Lower lobe of right lung (tissue), 2 donors: Measurements from ENCODE around the gene MEGF11. TPM values are rescaled to one million over a fixed set of nuclear protein-coding genes. Genes with fewer than 3 reads are reported as not detected.

Source experiments
- ATAC-seq, 2 donors: fragments of 200-7000 bp; cut with Tn5 transposase; one replicate each; pipeline ENCODE4 v1.9.1; 2020 to 2022; ENCODE audit warnings: mild to moderate bottlenecking in 2 of 2, moderate library complexity in 2 of 2
- DNase-seq: peaks from one replicate; pipeline ENCODE4 v3.0.0-alpha.2; 2020
- H3K27ac ChIP-seq: fragments of 200-600 bp; one replicate; pipeline ENCODE4 v1.8.0; 2022
- H3K27me3 ChIP-seq: fragments of 200-600 bp; one replicate; pipeline ENCODE4 v1.8.0; 2022; ENCODE audit warnings: low read depth
- H3K36me3 ChIP-seq: fragments of 200-600 bp; one replicate; pipeline ENCODE4 v1.8.0; 2022; ENCODE audit warnings: mild to moderate bottlenecking
- H3K4me1 ChIP-seq: fragments of 200-600 bp; one replicate; pipeline ENCODE4 v1.8.0; 2022
- H3K4me3 ChIP-seq: fragments of 200-600 bp; one replicate; pipeline ENCODE4 v1.8.0; 2022; ENCODE audit warnings: mild to moderate bottlenecking
- H3K9me3 ChIP-seq: fragments of 200-600 bp; one replicate; pipeline ENCODE4 v1.8.0; 2022
- intact Hi-C: fragments of 100-400 bp; cut with DNase I; formaldehyde crosslinking; loops from one replicate; pipeline ENCODE4 v1.11.0; 2022
- total RNA-seq: library from RNA; stranded (reverse); fragmentation: NEBNext Ultra II Directional; extraction: Animal tissue kit (Norgen Biotek cat#: 25700); gene quantifications from one replicate; pipeline ENCODE4 v1.2.1, GENCODE V29; 2021
- TF ChIP-seq, protein P1 (sequence below): fragments of 200-600 bp; IDR thresholded peaks from one replicate; pipeline ENCODE4 v1.8.0; 2022; ENCODE audit warnings: antibody characterized with exemption, mild to moderate bottlenecking
- donor health status: DM: no; HTN: yes; CAD: no; lungs with severe emphysema.

The MEGF11 gene
- total RNA-seq, 1 donor from 2014 or later: not detected

DNA sequence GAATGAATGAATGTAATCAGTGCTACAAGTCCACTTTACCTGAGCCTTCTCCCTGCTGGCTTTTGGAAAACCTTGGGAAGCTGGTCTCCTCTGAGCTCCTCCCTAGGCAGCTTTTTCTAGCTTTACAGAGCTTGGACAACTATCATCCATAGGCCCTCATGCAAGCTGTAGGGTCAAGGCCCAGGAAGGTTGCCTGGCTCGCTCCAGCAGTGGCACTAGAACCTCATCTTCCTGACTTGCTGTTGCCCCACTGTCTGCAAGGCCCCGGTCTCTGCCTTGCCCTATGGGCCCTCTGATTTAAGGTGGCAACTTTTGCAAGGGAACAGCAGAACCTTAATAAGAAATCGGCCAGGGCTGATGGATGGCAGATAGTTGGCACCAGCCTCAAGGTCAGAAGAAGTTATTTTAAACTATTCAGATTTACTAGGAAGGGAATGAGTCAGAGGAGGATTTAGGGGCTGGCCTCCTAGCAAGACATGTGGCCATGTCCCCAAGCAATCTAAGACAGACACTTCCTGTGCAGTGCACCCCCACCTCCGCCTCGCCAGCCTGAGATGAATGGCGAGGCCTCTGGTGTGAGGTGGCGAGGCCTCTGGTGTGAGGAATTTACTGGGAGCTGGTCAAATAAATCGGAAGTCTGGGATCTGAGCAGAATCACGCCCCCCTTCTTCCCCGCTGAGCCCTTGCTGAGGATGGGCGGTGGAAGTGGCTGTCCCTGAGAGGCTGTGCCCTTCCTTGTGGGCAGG, 180.8 kb downstream of the MEGF11 start:
- no peaks in the 10 kb centered on the region for H3K9me3 ChIP-seq
- ATAC-seq (no peak), DNase-seq (no peak)
- intact Hi-C loops: no loop called here
- peaks cover 7% of the 10 kb centered on the region for H3K27me3 ChIP-seq
- no peaks in the 10 kb centered on the region for H3K36me3 ChIP-seq
- H3K4me1 ChIP-seq: no peaks in the 10 kb centered on the region
- H3K27ac ChIP-seq: no peak overlapping the region
- TF ChIP-seq, protein P1, sequence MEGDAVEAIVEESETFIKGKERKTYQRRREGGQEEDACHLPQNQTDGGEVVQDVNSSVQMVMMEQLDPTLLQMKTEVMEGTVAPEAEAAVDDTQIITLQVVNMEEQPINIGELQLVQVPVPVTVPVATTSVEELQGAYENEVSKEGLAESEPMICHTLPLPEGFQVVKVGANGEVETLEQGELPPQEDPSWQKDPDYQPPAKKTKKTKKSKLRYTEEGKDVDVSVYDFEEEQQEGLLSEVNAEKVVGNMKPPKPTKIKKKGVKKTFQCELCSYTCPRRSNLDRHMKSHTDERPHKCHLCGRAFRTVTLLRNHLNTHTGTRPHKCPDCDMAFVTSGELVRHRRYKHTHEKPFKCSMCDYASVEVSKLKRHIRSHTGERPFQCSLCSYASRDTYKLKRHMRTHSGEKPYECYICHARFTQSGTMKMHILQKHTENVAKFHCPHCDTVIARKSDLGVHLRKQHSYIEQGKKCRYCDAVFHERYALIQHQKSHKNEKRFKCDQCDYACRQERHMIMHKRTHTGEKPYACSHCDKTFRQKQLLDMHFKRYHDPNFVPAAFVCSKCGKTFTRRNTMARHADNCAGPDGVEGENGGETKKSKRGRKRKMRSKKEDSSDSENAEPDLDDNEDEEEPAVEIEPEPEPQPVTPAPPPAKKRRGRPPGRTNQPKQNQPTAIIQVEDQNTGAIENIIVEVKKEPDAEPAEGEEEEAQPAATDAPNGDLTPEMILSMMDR: no peak
- no peak overlapping the region for H3K4me3 ChIP-seq

DNA sequence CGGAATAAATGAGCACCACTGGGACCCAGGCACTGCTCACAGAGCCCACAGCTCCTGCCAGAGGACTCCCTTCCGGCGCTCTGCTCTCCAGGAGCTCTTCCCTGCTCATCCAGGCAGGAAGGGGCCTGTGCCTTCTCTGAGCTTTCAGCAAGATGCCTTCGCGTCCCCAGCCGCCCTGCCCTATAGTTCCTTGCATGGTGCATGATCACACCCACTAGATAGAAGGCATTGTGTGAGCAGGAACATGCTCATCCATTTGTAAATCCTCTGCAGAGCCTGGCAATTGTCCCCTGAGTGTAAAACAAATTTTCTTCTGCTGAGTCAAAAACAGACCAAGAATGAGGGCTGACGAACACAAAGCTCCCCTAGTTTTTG, 181.6 kb downstream of the MEGF11 start:
- no peaks in the 10 kb centered on the region for H3K4me1 ChIP-seq
- no peaks in the 10 kb centered on the region for H3K9me3 ChIP-seq
- no peaks in the 10 kb centered on the region for H3K27me3 ChIP-seq
- DNase-seq (no peak), ATAC-seq (no peak)
- TF ChIP-seq, protein P1: no peak
- no peaks in the 10 kb centered on the region for H3K36me3 ChIP-seq
- no peak overlapping the region for H3K27ac ChIP-seq
- intact Hi-C loops: no loop called here
- H3K4me3 ChIP-seq: no peak overlapping the region

DNA sequence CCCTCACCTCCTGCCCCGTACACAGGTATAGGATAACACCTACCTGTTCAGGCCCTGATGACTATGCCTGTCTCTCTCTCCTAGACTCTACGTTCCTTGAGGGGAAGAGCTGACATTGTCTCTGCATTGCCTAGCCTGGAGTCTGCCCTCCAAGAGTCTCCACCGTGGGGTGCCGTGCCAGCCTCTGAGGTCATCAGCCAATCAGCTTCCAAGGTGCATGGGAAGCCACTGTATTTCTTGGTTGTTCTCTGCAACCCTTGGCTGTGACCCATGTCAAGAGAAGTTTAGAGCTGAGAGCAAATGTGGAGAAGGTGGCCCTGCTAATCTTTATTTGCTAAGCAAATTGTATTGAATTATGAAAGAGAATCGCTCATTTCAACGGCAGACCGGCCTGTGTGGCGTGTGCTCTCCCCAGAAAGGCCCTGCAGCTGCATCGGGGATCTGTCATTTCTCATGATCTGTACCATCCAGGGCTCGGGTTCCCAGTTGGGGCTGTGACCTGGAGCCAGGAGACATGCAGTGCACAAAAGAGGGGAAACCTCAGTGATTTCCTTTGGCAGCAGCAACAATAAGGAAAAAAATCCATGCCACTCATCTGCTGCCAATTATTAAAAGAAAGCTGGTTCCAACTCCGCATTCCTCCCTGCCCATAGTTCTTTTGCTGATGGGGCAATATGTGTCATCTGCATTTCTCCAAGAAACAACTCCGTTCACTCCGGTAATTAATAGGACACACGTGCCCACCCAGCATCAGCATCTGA, 182.2 kb downstream of the MEGF11 start:
- no peaks in the 10 kb centered on the region for H3K27me3 ChIP-seq
- no peaks in the 10 kb centered on the region for H3K9me3 ChIP-seq
- no peak overlapping the region for H3K27ac ChIP-seq
- no peak for DNase-seq
- no peak overlapping the region for H3K4me3 ChIP-seq
- no peak for ATAC-seq
- intact Hi-C loops: no loop called here
- H3K4me1 ChIP-seq: no peaks in the 10 kb centered on the region
- TF ChIP-seq, protein P1: no peak
- no peaks in the 10 kb centered on the region for H3K36me3 ChIP-seq

DNA sequence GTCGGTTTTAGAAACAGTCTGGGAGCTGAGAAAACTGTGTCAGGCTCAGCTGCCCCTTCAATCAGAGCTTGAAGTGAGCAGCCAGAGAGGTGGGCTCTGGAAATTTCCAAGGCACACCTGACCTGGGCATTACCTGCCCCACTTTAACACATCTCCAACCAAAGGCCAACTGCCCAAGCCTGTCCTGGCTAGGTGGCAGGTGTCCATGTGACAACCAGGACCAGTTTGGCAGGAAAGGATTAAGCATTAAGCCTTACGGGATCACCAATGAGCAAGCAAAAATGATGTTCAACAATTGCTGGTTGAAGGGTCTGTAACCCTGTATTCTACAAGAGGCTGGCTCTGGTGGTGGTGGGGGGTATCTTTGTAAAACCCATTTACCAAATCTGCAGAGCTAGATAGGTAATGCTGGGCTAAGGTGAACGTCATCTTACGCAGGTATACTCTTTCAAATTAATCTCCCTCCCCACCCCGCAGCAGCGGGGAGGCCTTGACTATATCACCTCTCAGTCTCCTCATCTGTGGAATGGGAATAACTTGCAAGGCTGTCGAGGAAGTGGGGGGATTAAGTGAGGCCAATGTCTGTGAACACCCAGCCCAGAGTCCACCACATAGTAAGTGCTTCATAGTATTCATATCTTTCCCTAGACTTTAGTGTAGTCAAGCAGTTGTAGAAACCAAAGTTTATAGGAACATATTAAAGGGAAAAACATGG, 183.2 kb downstream of the MEGF11 start:
- ATAC-seq (no peak), DNase-seq (no peak)
- Histone ChIP-seq H3K4me3 (no peak overlapping the region), H3K36me3 (no peaks in the 10 kb centered on the region), H3K27ac (no peak overlapping the region), H3K27me3 (no peaks in the 10 kb centered on the region), H3K9me3 (no peaks in the 10 kb centered on the region), H3K4me1 (no peaks in the 10 kb centered on the region)
- TF ChIP-seq, protein P1: no peak
- intact Hi-C loops: no loop called here

DNA sequence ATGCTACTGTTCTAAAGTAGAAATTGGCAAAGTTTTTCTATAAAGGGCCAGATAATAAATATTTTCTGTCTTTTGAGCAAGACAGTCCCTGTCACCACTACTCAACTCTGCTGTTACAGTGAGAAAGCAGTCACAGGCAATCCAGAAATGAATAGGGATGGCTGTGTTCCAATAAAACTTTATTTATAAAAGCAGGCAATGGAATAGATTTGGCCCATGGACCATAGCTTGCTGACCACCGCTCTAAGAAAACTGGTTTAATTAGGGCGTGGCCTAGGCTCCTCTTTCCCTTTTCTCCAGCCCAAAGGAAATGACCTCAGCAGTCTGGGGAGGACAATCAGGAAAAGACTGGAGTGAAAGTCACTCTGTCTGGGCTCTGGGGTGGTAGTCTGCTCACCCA, 183.8 kb downstream of the MEGF11 start:
- H3K4me3 ChIP-seq: no peak overlapping the region
- H3K4me1 ChIP-seq: no peaks in the 10 kb centered on the region
- no peaks in the 10 kb centered on the region for H3K27me3 ChIP-seq
- H3K27ac ChIP-seq: no peak overlapping the region
- no peak for DNase-seq
- TF ChIP-seq, protein P1: no peak
- no peaks in the 10 kb centered on the region for H3K9me3 ChIP-seq
- intact Hi-C loops: no loop called here
- no peak for ATAC-seq
- no peaks in the 10 kb centered on the region for H3K36me3 ChIP-seq
